Measurements from ENCODE around the gene ZDHHC18.
"Not testable (repeated sequence)": the region's sequence is repeated elsewhere in the genome, so short reads cannot be mapped to it uniquely, and the experiment has no call there.

Gene ZDHHC18

GRCh38 chr1:26792924-26793323 lies 33.6 kb upstream of the ZDHHC18 start:
- DNase-seq, result no peak

GRCh38 chr1:26794391-26794790 lies 32.1 kb upstream of the ZDHHC18 start:
- DNase-seq, result no peak

- DNase-seq, result no peak
Measured at GRCh38 chr1:26797627-26798026, 28.9 kb upstream of the ZDHHC18 start.

- no peak for DNase-seq
Measured at GRCh38 chr1:26799479-26800142, 26.9 kb upstream of the ZDHHC18 start.

- not testable (repeated sequence) for DNase-seq
Measured at GRCh38 chr1:26803932-26804331, 22.6 kb upstream of the ZDHHC18 start.

- peak; percentile 84 for DNase-seq
Measured at GRCh38 chr1:26810105-26810504, 16.4 kb upstream of the ZDHHC18 start.

- DNase-seq, result peak; percentile 50
Measured at GRCh38 chr1:26811057-26811456, 15.4 kb upstream of the ZDHHC18 start.

GRCh38 chr1:26811708-26812107 lies 14.8 kb upstream of the ZDHHC18 start:
- DNase-seq, result peak; percentile 76

- DNase-seq, result no peak
Measured at GRCh38 chr1:26814377-26814776, 12.1 kb upstream of the ZDHHC18 start.

GRCh38 chr1:26814893-26815292 lies 11.6 kb upstream of the ZDHHC18 start:
- DNase-seq, result no peak

GRCh38 chr1:26820784-26821269 lies 5.7 kb upstream of the ZDHHC18 start:
- DNase-seq, result no peak

GRCh38 chr1:26822737-26823395 lies 3.6 kb upstream of the ZDHHC18 start:
- no peak for DNase-seq

GRCh38 chr1:26824731-26825130 lies 1.8 kb upstream of the ZDHHC18 start:
- no peak for DNase-seq

GRCh38 chr1:26827106-26827604 lies 667 bp downstream of the ZDHHC18 start:
- no peak for DNase-seq

GRCh38 chr1:26827663-26828062 lies 1.2 kb downstream of the ZDHHC18 start:
- no peak for DNase-seq

GRCh38 chr1:26828411-26828991 lies 2.0 kb downstream of the ZDHHC18 start:
- no peak for DNase-seq

- no peak for DNase-seq
Measured at GRCh38 chr1:26829184-26829911, 2.9 kb downstream of the ZDHHC18 start.

- no peak for DNase-seq
Measured at GRCh38 chr1:26831059-26831458, 4.6 kb downstream of the ZDHHC18 start.

- no peak for DNase-seq
Measured at GRCh38 chr1:26831546-26832248, 5.2 kb downstream of the ZDHHC18 start.

- DNase-seq, result no peak
Measured at GRCh38 chr1:26832249-26832960, 5.9 kb downstream of the ZDHHC18 start.

GRCh38 chr1:26833432-26834405 lies 7.2 kb downstream of the ZDHHC18 start:
- peak; percentile 94 for DNase-seq

All from activated CD4-positive, alpha-beta T cell treated with anti-CD3 and anti-CD28 coated beads, Interleukin-2, amount 50 U/mL, for 16 hours (primary cell).